HepG2 (cell line): Measurements from ENCODE around the gene NUP107. TPM values are rescaled to one million over a fixed set of nuclear protein-coding genes. Genes with fewer than 3 reads are reported as not detected.

Experiments
- AGO2 ChIP-seq: fragments of 200-400 bp; formaldehyde crosslinking; optimal IDR thresholded peaks from 2 replicates; pipeline ENCODE3; 2017; ENCODE audit warnings: mild to moderate bottlenecking, low read depth, low read length, moderate library complexity
- EZH2 ChIP-seq: conservative IDR thresholded peaks from 2 replicates; pipeline ENCODE4 v1.6.1; 2012; ENCODE audit warnings: mild to moderate bottlenecking, low read depth, low read length, moderate library complexity
- NONO ChIP-seq, 2 experiments: fragments of 450-650 bp in 1 of 2; sonication (generic) in 1 of 2; formaldehyde crosslinking in 1 of 2; IDR thresholded peaks in 1 of 2; conservative IDR thresholded peaks in 1 of 2; 2 replicates each; pipeline versions ENCODE4 v1.6.1 to v1.8.0; 2017 to 2022; ENCODE audit warnings: mild to moderate bottlenecking in 1 of 2, missing genetic modification reagents in 1 of 2, moderate library complexity in 1 of 2
- NR3C1 ChIP-seq: sonication (generic); formaldehyde crosslinking; IDR thresholded peaks from 2 replicates; pipeline ENCODE4 v1.4.0; 2020; ENCODE audit warnings: missing genetic modification reagents
- TSC22D2 ChIP-seq: sonication (generic); formaldehyde crosslinking; IDR thresholded peaks from 2 replicates; pipeline ENCODE4 v1.5.1; 2020; ENCODE audit warnings: missing genetic modification reagents, mild to moderate bottlenecking, borderline replicate concordance
- ZHX1 ChIP-seq: sonication (generic); formaldehyde crosslinking; IDR thresholded peaks from 2 replicates; pipeline ENCODE4 v1.8.1; 2022; ENCODE audit warnings: low read depth, mild to moderate bottlenecking, missing genetic modification reagents
- ZNF251 ChIP-seq: sonication (generic); formaldehyde crosslinking; IDR thresholded peaks from 2 replicates; pipeline ENCODE4 v1.9.0; 2021; ENCODE audit warnings: mild to moderate bottlenecking, missing genetic modification reagents
- ZNF512 ChIP-seq: sonication (generic); formaldehyde crosslinking; IDR thresholded peaks from 2 replicates; pipeline ENCODE4 v1.4.0; 2020; ENCODE audit warnings: mild to moderate bottlenecking, missing genetic modification reagents
- ZSCAN9 ChIP-seq: IDR thresholded peaks from 2 replicates; pipeline ENCODE4 v1.6.1; 2016; ENCODE audit warnings: borderline replicate concordance
- polyA plus RNA-seq, 8 experiments: library from polyadenylated mRNA; depleted of rRNA in 3 of 8; stranded (reverse) in 7 of 8; unstranded in 1 of 8; fragments of >200 nt; fragmentation: Illumina TruSeq in 4 of 8; extraction: Trizol in 4 of 8; gene quantifications; 2 replicates each; pipeline versions ENCODE4 v1.2.1 to v1.2.3, GENCODE V29; 2011 to 2016; ENCODE audit warnings: low read depth in 4 of 8, missing spikeins in 1 of 8, mixed read lengths in 1 of 8; ENCODE audit not compliant: insufficient read depth in 1 of 8
- total RNA-seq, 5 experiments: library from RNA; depleted of rRNA; stranded (reverse); fragments of >200 nt; fragmentation: Illumina TruSeq; extraction: Trizol; gene quantifications; 2 replicates each; pipeline ENCODE4 v1.2.3, GENCODE V29; 2016; ENCODE audit warnings: low read depth in 1 of 5
- TF ChIP-seq, protein P1 (sequence below): sonication (generic); formaldehyde crosslinking; IDR thresholded peaks from 2 replicates; pipeline ENCODE4 v1.5.1; 2020; ENCODE audit warnings: missing genetic modification reagents, mild to moderate bottlenecking, borderline replicate concordance
- TF ChIP-seq, protein P2 (sequence below): sonication (generic); formaldehyde crosslinking; IDR thresholded peaks from 2 replicates; pipeline ENCODE4 v1.9.0; 2022; ENCODE audit warnings: low read depth, missing genetic modification reagents
- TF ChIP-seq, protein P3 (sequence below): sonication (generic); formaldehyde crosslinking; IDR thresholded peaks from 2 replicates; pipeline ENCODE4 v1.5.1; 2020; ENCODE audit warnings: mild to moderate bottlenecking, missing genetic modification reagents, borderline replicate concordance

NUP107 gene
- total and polyA plus RNA-seq, 2 of the 13 experiments (the other 11 are each of a cell fraction or from before 2014, with no cell fraction given): 54.7 to 100 TPM

DNA sequence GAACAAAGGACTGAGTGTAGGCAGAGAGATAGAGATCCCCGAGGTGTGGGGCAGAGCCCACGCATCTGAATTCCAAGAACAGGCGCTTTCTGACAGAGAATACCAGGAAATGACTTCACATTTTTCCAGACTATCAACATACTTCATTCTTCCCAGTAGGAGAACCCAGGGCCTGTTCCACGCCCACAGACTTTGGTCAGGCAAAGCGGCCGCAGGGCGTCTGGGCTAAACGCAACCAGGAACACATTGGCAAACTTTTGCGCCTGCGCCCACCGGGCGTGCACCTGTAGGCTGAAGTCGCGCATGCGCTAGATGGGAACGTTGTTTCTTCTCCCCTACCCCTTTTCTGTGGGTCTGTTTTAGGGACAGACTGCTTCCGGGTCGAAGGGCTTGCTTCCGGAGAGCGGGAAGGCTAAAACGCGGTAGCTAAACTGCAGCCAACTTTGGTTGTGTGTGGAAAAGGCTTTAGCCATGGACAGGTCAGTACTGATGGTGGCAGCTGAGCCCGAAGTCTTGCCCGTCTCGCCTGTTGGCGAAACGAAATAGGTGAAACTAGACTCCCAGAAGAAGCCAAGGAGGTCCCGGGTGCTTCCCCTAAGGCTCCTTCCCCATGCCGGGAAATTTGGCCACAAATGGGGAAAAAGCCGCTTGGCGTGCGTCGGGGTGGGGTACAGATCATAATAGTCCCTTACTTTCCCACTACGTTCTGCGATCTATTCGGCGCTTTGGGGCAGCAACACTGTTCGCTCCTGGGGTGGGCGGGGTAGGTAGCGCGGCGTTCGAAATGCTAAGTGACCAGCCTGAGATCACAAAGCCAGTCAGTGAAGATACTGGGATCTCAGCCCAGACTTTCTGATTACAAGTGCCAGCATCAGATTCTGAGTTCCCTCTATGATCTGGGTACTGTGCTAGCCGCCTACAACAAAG, at the start of gene NUP107 (continued):
- TF ChIP-seq ZNF512 (CRISPR knock-in tag) (no peak), EZH2 (no peak), NR3C1 (CRISPR knock-in tag) (no peak), AGO2 (no peak), NONO (IDR thresholded peaks at IDR 0.05) (no peak), NONO (CRISPR knock-in tag; conservative IDR thresholded peaks at IDR 0.05) (peak; percentile 78), ZHX1 (CRISPR knock-in tag) (no peak; the same call in 1 of the 2 replicates), TSC22D2 (CRISPR knock-in tag) (peak; percentile 85; the same call in 1 of the 2 replicates), ZNF251 (CRISPR knock-in tag) (0 out of 2 replicates have a peak, but pooled peaks have one; percentile 44), ZSCAN9 (CRISPR knock-in tag) (peak; percentile 97)
- TF ChIP-seq, protein P1, sequence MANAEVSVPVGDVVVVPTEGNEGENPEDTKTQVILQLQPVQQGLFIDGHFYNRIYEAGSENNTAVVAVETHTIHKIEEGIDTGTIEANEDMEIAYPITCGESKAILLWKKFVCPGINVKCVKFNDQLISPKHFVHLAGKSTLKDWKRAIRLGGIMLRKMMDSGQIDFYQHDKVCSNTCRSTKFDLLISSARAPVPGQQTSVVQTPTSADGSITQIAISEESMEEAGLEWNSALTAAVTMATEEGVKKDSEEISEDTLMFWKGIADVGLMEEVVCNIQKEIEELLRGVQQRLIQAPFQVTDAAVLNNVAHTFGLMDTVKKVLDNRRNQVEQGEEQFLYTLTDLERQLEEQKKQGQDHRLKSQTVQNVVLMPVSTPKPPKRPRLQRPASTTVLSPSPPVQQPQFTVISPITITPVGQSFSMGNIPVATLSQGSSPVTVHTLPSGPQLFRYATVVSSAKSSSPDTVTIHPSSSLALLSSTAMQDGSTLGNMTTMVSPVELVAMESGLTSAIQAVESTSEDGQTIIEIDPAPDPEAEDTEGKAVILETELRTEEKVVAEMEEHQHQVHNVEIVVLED (CRISPR knock-in tag): peak; percentile 76; the same call in 1 of the 2 replicates
- TF ChIP-seq, protein P2, sequence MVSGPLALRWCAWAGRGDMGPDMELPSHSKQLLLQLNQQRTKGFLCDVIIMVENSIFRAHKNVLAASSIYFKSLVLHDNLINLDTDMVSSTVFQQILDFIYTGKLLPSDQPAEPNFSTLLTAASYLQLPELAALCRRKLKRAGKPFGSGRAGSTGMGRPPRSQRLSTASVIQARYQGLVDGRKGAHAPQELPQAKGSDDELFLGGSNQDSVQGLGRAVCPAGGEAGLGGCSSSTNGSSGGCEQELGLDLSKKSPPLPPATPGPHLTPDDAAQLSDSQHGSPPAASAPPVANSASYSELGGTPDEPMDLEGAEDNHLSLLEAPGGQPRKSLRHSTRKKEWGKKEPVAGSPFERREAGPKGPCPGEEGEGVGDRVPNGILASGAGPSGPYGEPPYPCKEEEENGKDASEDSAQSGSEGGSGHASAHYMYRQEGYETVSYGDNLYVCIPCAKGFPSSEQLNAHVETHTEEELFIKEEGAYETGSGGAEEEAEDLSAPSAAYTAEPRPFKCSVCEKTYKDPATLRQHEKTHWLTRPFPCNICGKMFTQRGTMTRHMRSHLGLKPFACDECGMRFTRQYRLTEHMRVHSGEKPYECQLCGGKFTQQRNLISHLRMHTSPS (CRISPR knock-in tag): no peak
- TF ChIP-seq, protein P3, sequence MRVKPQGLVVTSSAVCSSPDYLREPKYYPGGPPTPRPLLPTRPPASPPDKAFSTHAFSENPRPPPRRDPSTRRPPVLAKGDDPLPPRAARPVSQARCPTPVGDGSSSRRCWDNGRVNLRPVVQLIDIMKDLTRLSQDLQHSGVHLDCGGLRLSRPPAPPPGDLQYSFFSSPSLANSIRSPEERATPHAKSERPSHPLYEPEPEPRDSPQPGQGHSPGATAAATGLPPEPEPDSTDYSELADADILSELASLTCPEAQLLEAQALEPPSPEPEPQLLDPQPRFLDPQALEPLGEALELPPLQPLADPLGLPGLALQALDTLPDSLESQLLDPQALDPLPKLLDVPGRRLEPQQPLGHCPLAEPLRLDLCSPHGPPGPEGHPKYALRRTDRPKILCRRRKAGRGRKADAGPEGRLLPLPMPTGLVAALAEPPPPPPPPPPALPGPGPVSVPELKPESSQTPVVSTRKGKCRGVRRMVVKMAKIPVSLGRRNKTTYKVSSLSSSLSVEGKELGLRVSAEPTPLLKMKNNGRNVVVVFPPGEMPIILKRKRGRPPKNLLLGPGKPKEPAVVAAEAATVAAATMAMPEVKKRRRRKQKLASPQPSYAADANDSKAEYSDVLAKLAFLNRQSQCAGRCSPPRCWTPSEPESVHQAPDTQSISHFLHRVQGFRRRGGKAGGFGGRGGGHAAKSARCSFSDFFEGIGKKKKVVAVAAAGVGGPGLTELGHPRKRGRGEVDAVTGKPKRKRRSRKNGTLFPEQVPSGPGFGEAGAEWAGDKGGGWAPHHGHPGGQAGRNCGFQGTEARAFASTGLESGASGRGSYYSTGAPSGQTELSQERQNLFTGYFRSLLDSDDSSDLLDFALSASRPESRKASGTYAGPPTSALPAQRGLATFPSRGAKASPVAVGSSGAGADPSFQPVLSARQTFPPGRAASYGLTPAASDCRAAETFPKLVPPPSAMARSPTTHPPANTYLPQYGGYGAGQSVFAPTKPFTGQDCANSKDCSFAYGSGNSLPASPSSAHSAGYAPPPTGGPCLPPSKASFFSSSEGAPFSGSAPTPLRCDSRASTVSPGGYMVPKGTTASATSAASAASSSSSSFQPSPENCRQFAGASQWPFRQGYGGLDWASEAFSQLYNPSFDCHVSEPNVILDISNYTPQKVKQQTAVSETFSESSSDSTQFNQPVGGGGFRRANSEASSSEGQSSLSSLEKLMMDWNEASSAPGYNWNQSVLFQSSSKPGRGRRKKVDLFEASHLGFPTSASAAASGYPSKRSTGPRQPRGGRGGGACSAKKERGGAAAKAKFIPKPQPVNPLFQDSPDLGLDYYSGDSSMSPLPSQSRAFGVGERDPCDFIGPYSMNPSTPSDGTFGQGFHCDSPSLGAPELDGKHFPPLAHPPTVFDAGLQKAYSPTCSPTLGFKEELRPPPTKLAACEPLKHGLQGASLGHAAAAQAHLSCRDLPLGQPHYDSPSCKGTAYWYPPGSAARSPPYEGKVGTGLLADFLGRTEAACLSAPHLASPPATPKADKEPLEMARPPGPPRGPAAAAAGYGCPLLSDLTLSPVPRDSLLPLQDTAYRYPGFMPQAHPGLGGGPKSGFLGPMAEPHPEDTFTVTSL (CRISPR knock-in tag): peak; percentile 23; the same call in 1 of the 2 replicates
